Skeletal muscle tissue (tissue), 4 donors: ENCODE data around the gene CDYL2. TPM values are rescaled to one million over a fixed set of nuclear protein-coding genes. Genes with fewer than 3 reads are reported as not detected.

Experiments
- H3K27ac ChIP-seq: one replicate; pipeline ENCODE4 v1.7.0; 2013; ENCODE audit warnings: mild to moderate bottlenecking, low read depth, low read length, inconsistent platforms
- H3K27me3 ChIP-seq, 3 donors: one replicate each; pipeline ENCODE4 v1.7.0; 2013; ENCODE audit warnings: low read length in 3 of 3; ENCODE audit not compliant: control insufficient read depth in 3 of 3, insufficient read depth in 3 of 3
- H3K36me3 ChIP-seq, 3 donors: one replicate each; pipeline ENCODE4 v1.7.0; 2013; ENCODE audit warnings: low read length in 3 of 3; ENCODE audit not compliant: control insufficient read depth in 3 of 3, insufficient read depth in 3 of 3
- H3K4me1 ChIP-seq, 3 donors: one replicate each; pipeline ENCODE4 v1.7.0; 2013; ENCODE audit warnings: low read length in 3 of 3, mild to moderate bottlenecking in 3 of 3; ENCODE audit not compliant: control insufficient read depth in 3 of 3, insufficient read depth in 3 of 3
- H3K4me3 ChIP-seq, 3 donors: one replicate each; pipeline ENCODE4 v1.7.0; 2013; ENCODE audit warnings: low read length in 3 of 3
- H3K9ac ChIP-seq, 3 donors: one replicate each; pipeline ENCODE4 v1.7.0; 2013; ENCODE audit warnings: low read length in 3 of 3, mild to moderate bottlenecking in 3 of 3, moderate library complexity in 2 of 3, low read depth in 1 of 3
- H3K9me3 ChIP-seq, 3 donors: one replicate each; pipeline ENCODE4 v1.7.0; 2013; ENCODE audit warnings: low read length in 3 of 3; ENCODE audit not compliant: control insufficient read depth in 3 of 3
- total RNA-seq: library from RNA; depleted of rRNA; stranded (reverse); fragments of >200 nt; gene quantifications from one replicate; pipeline ENCODE4 v1.2.3, GENCODE V29; 2014
- donor health status: Osteomylitis.

CDYL2 gene
- total RNA-seq, 1 donor from 2014 or later: 1.6 TPM

- H3K4me3 ChIP-seq: no peak overlapping the region
- no peaks in the 10 kb centered on the region for H3K27me3 ChIP-seq
- peaks cover 0 to 5% (median 0%) of the 10 kb centered on the region in 3 donors for H3K36me3 ChIP-seq
- H3K9ac ChIP-seq: no peak overlapping the region
- H3K27ac ChIP-seq: no peak overlapping the region
- peaks cover 0 to 2% (median 0%) of the 10 kb centered on the region in 3 donors for H3K9me3 ChIP-seq
- H3K4me1 ChIP-seq: no peaks in the 10 kb centered on the region
These were observed 191.9 kb downstream of the CDYL2 start for GRCh38 chr16:80612461-80613017.

GRCh38 chr16:80611930-80612327, 192.5 kb downstream of the CDYL2 start:
- H3K27ac ChIP-seq: no peak overlapping the region
- H3K4me3 ChIP-seq: no peak overlapping the region
- peaks cover 0 to 5% (median 0%) of the 10 kb centered on the region in 3 donors for H3K36me3 ChIP-seq
- no peak overlapping the region for H3K9ac ChIP-seq
- peaks cover 0 to 2% (median 0%) of the 10 kb centered on the region in 3 donors for H3K9me3 ChIP-seq
- no peaks in the 10 kb centered on the region for H3K27me3 ChIP-seq
- no peaks in the 10 kb centered on the region for H3K4me1 ChIP-seq

GRCh38 chr16:80611171-80611929, 193.0 kb downstream of the CDYL2 start:
- no peaks in the 10 kb centered on the region for H3K4me1 ChIP-seq
- H3K4me3 ChIP-seq: no peak overlapping the region
- no peaks in the 10 kb centered on the region for H3K27me3 ChIP-seq
- H3K27ac ChIP-seq: no peak overlapping the region
- H3K9ac ChIP-seq: no peak overlapping the region
- H3K36me3 ChIP-seq: peaks cover 0 to 5% (median 0%) of the 10 kb centered on the region in 3 donors
- H3K9me3 ChIP-seq: peaks cover 0 to 2% (median 0%) of the 10 kb centered on the region in 3 donors

- no peak overlapping the region for H3K9ac ChIP-seq
- H3K4me1 ChIP-seq: no peaks in the 10 kb centered on the region
- no peak overlapping the region for H3K27ac ChIP-seq
- no peaks in the 10 kb centered on the region for H3K27me3 ChIP-seq
- no peak overlapping the region for H3K4me3 ChIP-seq
- H3K36me3 ChIP-seq: peaks cover 0 to 5% (median 0%) of the 10 kb centered on the region in 3 donors
- peaks cover 0 to 2% (median 0%) of the 10 kb centered on the region in 3 donors for H3K9me3 ChIP-seq
These were observed 193.8 kb downstream of the CDYL2 start for GRCh38 chr16:80610481-80611156.

GRCh38 chr16:80608946-80609345, 195.5 kb downstream of the CDYL2 start:
- Histone ChIP-seq H3K9me3 (peaks cover 0 to 2% (median 0%) of the 10 kb centered on the region in 3 donors), H3K36me3 (peaks cover 0 to 5% (median 0%) of the 10 kb centered on the region in 3 donors), H3K9ac (no peak overlapping the region), H3K4me1 (no peaks in the 10 kb centered on the region), H3K27ac (no peak overlapping the region), H3K4me3 (no peak overlapping the region), H3K27me3 (no peaks in the 10 kb centered on the region)

GRCh38 chr16:80607204-80607603, 197.2 kb downstream of the CDYL2 start:
- Histone ChIP-seq H3K9ac (no peak overlapping the region), H3K27me3 (no peaks in the 10 kb centered on the region), H3K4me3 (no peak overlapping the region), H3K9me3 (no peaks in the 10 kb centered on the region), H3K4me1 (no peaks in the 10 kb centered on the region), H3K27ac (no peak overlapping the region), H3K36me3 (peaks cover 0 to 4% (median 0%) of the 10 kb centered on the region in 3 donors)

GRCh38 chr16:80606221-80606766, 198.1 kb downstream of the CDYL2 start:
- Histone ChIP-seq H3K36me3 (no peaks in the 10 kb centered on the region), H3K4me3 (no peak overlapping the region), H3K27ac (no peak overlapping the region), H3K27me3 (no peaks in the 10 kb centered on the region), H3K9me3 (no peaks in the 10 kb centered on the region), H3K9ac (no peak overlapping the region), H3K4me1 (no peaks in the 10 kb centered on the region)

- Histone ChIP-seq H3K9ac (no peak overlapping the region), H3K9me3 (no peaks in the 10 kb centered on the region), H3K4me3 (no peak overlapping the region), H3K36me3 (no peaks in the 10 kb centered on the region), H3K4me1 (no peaks in the 10 kb centered on the region), H3K27me3 (no peaks in the 10 kb centered on the region), H3K27ac (no peak overlapping the region)
These were observed 199.6 kb downstream of the CDYL2 start for GRCh38 chr16:80604600-80605355.

- H3K9me3 ChIP-seq: no peaks in the 10 kb centered on the region
- H3K4me3 ChIP-seq: no peak overlapping the region
- H3K9ac ChIP-seq: no peak overlapping the region
- no peaks in the 10 kb centered on the region for H3K36me3 ChIP-seq
- H3K4me1 ChIP-seq: no peaks in the 10 kb centered on the region
- H3K27ac ChIP-seq: no peak overlapping the region
- H3K27me3 ChIP-seq: no peaks in the 10 kb centered on the region
These were observed 201.5 kb downstream of the CDYL2 start for GRCh38 chr16:80602894-80603293.
